Thyroid gland (tissue), 4 donors: ENCODE measurements around the gene EFCAB6. TPM values are rescaled to one million over a fixed set of nuclear protein-coding genes. Genes with fewer than 3 reads are reported as not detected.

Experiments
- DNase-seq, 2 donors: peaks; one replicate each; pipeline ENCODE4 v3.0.0-alpha.2; 2019
- H3K27ac ChIP-seq, 3 donors: fragments of 200-600 bp; sonication (generic); 1 replicate in 2 of 3; 2 replicates in 1 of 3; pipeline ENCODE4 v1.5.1; 2016 to 2019; ENCODE audit warnings: mild to moderate bottlenecking in 1 of 3, moderate library complexity in 1 of 3
- H3K27me3 ChIP-seq: fragments of 200-600 bp; sonication (generic); one replicate; pipeline ENCODE4 v1.5.1; 2019
- H3K36me3 ChIP-seq, 2 donors: fragments of 200-600 bp; sonication (generic); one replicate each; pipeline ENCODE4 v1.5.1; 2016 to 2019
- H3K4me1 ChIP-seq, 2 donors: fragments of 200-600 bp; sonication (generic); one replicate each; pipeline ENCODE4 v1.5.1; 2017 to 2019
- H3K4me3 ChIP-seq, 3 donors: fragments of 200-600 bp; sonication (generic); replicated peaks in 1 of 3; 1 replicate in 2 of 3; 2 replicates in 1 of 3; pipeline ENCODE4 v1.5.1; 2016; ENCODE audit warnings: mild to moderate bottlenecking in 1 of 3
- H3K9me3 ChIP-seq: fragments of 200-600 bp; sonication (generic); one replicate; pipeline ENCODE4 v1.5.1; 2017
- POLR2A ChIP-seq, 2 donors: fragments of 450-650 bp; IDR thresholded peaks; one replicate each; pipeline ENCODE4 v1.6.1; 2017; ENCODE audit warnings: antibody characterized with exemption in 2 of 2, mild to moderate bottlenecking in 2 of 2, moderate library complexity in 1 of 2
- WGBS, 2 donors: methylation state at CpG; one replicate each; pipeline ENCODE4 v1.1.5; 2017; 5-methylcytosine and 5-hydroxymethylcytosine counted together
- intact Hi-C: fragments of 100-400 bp; cut with DNase I; formaldehyde crosslinking; loops from one replicate; pipeline ENCODE4 v1.15.1; 2023
- total RNA-seq, 4 donors: library from RNA; depleted of rRNA; stranded (reverse); fragments of >200 nt; gene quantifications; one replicate each; pipeline ENCODE4 v1.2.3, GENCODE V29; 2016
- TF ChIP-seq, protein P1 (sequence below), 6 experiments: fragments of 200-600 bp in 3 of 6; fragments of 450-650 bp in 3 of 6; sonication (generic) in 3 of 6; IDR thresholded peaks; one replicate each; pipeline ENCODE4 v1.5.1; 2016 to 2019; ENCODE audit warnings: antibody characterized with exemption in 6 of 6, mild to moderate bottlenecking in 2 of 6, inconsistent platforms in 1 of 6, moderate library complexity in 1 of 6

EFCAB6 gene
- total RNA-seq, 4 donors from 2014 or later: 10.9 to 26.1 (median 14.1) TPM

DNA sequence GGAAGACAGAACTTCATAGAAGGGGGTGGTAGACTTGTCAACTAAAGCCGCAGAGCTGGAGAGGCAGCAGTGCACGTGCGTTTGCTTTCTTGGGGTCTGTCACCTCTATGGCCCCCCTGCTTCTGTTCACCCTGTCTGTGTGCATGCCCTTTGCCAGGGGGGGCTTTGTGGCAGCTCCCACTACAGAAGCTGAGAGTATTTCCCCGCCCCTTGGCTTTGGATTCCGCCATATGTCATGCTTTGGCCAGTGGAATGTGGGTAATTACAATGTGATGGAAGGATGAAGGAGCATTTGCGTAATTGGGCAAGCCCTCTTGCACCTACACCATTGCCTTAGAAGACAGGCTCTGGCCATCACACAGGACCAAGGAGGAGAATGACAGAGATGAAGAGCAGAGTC is 247.2 kb downstream of the EFCAB6 start:
- Histone ChIP-seq H3K9me3 (no peaks in the 10 kb centered on the region), H3K4me3 (no peak overlapping the region), H3K4me1 (no peaks in the 10 kb centered on the region), H3K27me3 (no peaks in the 10 kb centered on the region), H3K27ac (no peak overlapping the region), H3K36me3 (no peaks in the 10 kb centered on the region)
- no peak for DNase-seq
- intact Hi-C loops: no loop called here
- 94 to 98% methylated on average over 6 of the region's 6 CpGs for WGBS, 2 donors
- no peak for TF ChIP-seq POLR2A (IDR thresholded peaks at IDR 0.05)
- TF ChIP-seq, protein P1, sequence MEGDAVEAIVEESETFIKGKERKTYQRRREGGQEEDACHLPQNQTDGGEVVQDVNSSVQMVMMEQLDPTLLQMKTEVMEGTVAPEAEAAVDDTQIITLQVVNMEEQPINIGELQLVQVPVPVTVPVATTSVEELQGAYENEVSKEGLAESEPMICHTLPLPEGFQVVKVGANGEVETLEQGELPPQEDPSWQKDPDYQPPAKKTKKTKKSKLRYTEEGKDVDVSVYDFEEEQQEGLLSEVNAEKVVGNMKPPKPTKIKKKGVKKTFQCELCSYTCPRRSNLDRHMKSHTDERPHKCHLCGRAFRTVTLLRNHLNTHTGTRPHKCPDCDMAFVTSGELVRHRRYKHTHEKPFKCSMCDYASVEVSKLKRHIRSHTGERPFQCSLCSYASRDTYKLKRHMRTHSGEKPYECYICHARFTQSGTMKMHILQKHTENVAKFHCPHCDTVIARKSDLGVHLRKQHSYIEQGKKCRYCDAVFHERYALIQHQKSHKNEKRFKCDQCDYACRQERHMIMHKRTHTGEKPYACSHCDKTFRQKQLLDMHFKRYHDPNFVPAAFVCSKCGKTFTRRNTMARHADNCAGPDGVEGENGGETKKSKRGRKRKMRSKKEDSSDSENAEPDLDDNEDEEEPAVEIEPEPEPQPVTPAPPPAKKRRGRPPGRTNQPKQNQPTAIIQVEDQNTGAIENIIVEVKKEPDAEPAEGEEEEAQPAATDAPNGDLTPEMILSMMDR (IDR thresholded peaks at IDR 0.05): no peak

DNA sequence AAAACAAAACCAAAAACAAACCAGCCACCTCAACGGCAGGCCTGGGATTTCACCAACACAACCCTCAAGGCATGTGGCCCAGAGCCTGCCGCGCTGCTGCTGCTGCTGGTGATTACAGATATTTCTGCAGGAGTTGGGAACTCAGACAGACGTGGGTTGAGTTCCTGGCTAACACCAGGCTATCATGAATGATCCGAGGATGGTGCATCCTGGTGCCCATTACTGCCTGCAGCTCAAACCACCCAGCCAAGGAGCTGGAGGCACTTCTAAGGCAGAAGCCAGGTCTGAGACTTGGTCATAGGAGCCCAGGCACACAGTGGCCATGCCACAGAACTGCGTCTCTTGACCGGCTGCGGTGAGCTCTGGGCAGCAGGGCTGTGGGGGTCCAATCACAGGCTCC is 248.5 kb downstream of the EFCAB6 start:
- Histone ChIP-seq H3K4me3 (no peak overlapping the region), H3K27me3 (no peaks in the 10 kb centered on the region), H3K36me3 (no peaks in the 10 kb centered on the region), H3K4me1 (no peaks in the 10 kb centered on the region), H3K9me3 (no peaks in the 10 kb centered on the region), H3K27ac (no peak overlapping the region)
- TF ChIP-seq POLR2A (IDR thresholded peaks at IDR 0.05): no peak
- TF ChIP-seq, protein P1 (IDR thresholded peaks at IDR 0.05): no peak
- 90 to 94% methylated on average over 3 to 4 of the region's 8 CpGs for WGBS, 2 donors
- no peak for DNase-seq
- intact Hi-C loops: no loop called here

DNA sequence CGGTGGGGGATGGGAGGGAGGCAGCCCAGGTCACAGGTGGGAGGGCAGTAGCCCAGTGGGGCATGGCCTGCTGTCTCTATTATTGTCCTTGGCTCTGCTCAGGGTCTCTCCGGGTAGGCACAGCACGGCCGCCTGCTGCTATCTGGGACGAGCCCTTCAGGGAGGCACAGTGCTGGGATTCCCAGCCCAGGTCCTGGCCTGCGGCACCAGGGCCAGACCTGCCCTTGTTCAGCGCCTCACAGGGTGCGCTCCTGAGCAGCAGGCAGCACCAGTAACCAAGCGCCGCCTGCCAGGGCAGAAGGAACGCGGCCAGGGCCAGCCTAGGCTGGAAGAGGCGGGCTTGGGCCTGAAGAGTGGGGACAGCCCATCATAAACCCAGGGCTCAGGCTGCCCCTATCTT is 249.3 kb downstream of the EFCAB6 start:
- Histone ChIP-seq H3K9me3 (no peaks in the 10 kb centered on the region), H3K27me3 (no peaks in the 10 kb centered on the region), H3K27ac (no peak overlapping the region), H3K4me3 (no peak overlapping the region), H3K4me1 (no peaks in the 10 kb centered on the region), H3K36me3 (no peaks in the 10 kb centered on the region)
- no peak for DNase-seq
- TF ChIP-seq, protein P1 (IDR thresholded peaks at IDR 0.05): no peak
- TF ChIP-seq POLR2A (IDR thresholded peaks at IDR 0.05): no peak
- WGBS, 2 donors: 86 to 89% methylated on average over 7 to 12 of the region's 13 CpGs
- intact Hi-C loops: no loop called here

DNA sequence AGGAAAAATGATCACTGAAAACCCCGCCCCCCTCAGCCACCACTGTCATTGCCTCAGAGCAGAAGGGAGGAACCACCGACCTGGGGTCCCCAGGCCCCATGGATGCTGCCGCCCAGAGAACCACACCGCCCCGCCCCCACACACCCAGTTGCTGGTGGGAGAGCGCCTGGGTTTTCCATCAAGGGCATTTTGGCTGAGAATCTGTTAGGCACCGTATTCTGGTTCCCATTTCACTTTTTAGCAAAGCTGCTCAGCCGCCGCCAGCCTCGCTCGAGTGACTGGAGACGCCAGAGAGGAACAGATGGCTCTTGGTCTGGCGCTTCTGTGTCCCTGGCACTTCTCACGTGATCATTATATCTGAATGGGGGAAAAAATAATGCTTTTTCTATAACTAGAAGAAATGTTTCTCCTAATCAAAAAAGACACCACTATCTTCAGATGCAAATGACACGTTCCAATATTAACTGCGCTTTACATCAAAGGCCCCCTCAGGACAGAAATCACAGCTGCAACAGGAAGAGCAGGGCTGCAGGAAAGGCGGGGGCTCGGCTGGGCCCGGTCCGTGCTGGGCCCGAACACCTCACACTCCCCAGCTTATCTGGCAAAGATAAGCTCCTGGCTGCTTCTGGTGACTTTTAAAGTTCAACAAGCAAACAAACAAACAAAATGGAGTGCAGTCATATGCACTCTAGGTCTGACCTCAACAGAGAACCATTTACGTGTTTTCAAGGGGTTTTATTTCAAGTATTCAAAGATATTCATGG is 250.5 kb downstream of the EFCAB6 start:
- Histone ChIP-seq H3K27ac (no peak overlapping the region), H3K36me3 (no peaks in the 10 kb centered on the region), H3K27me3 (no peaks in the 10 kb centered on the region), H3K4me1 (no peaks in the 10 kb centered on the region), H3K9me3 (no peaks in the 10 kb centered on the region), H3K4me3 (no peak overlapping the region)
- 58 to 69% methylated on average over 22 of the region's 22 CpGs for WGBS, 2 donors
- TF ChIP-seq, protein P1 (IDR thresholded peaks at IDR 0.05): no peak
- no peak for TF ChIP-seq POLR2A (IDR thresholded peaks at IDR 0.05)
- intact Hi-C loops: no loop called here
- no peak for DNase-seq

DNA sequence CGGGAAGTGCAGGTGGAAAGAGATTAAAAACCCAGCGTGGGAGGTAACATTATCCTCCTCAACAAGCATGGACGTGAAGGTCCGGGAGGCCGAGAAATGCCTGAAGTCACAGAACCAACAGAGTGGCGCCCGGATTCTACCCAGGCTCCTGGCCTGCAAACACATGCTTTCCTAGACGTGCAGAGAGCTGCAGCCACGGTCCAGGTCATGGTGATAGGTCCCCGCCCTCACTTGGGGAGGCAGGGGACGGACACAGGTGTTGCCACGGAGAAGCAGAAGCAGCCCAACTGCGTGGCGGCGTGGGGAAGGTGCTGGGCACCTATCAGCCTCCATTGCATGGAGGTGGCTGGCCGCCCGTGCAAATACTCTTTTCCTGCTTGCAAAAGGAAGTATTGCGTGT is 251.5 kb downstream of the EFCAB6 start:
- intact Hi-C loops: no loop called here
- no peaks in the 10 kb centered on the region for H3K4me1 ChIP-seq
- WGBS, 2 donors: 93 to 94% methylated on average over 7 to 18 of the region's 18 CpGs

More for the DNA sequence above, 251.5 kb downstream of the EFCAB6 start:
- H3K4me3 ChIP-seq: no peak overlapping the region
- TF ChIP-seq, protein P1 (IDR thresholded peaks at IDR 0.05): no peak
- no peak for TF ChIP-seq POLR2A (IDR thresholded peaks at IDR 0.05)
- no peaks in the 10 kb centered on the region for H3K9me3 ChIP-seq
- no peaks in the 10 kb centered on the region for H3K27me3 ChIP-seq
- no peaks in the 10 kb centered on the region for H3K36me3 ChIP-seq
- no peak overlapping the region for H3K27ac ChIP-seq
- no peak for DNase-seq
